Stimulated activated CD4-positive, alpha-beta T cell treated with anti-CD3 and anti-CD28 coated beads, Interleukin-1b, Interleukin-23, amount 100 ng/mL, for 48 hours (primary cell): Measurements from ENCODE around the gene C19orf85.
"Not testable (repeated sequence)": the region's sequence is repeated elsewhere in the genome, so short reads cannot be mapped to it uniquely, and the experiment has no call there.

Experiments
- DNase-seq: peaks from one replicate; pipeline ENCODE4 v3.0.0-alpha.2; 2020

C19orf85 gene

GRCh38 chr19:55436847-55437246 is 27.7 kb downstream of the C19orf85 start:
- DNase-seq, result no peak

GRCh38 chr19:55435020-55435419 is 29.5 kb downstream of the C19orf85 start:
- no peak for DNase-seq

GRCh38 chr19:55434356-55434919 is 30.1 kb downstream of the C19orf85 start:
- DNase-seq, result no peak

- DNase-seq, result no peak
These were observed 31.3 kb downstream of the C19orf85 start for GRCh38 chr19:55433292-55433691.

GRCh38 chr19:55432241-55432959 is 32.2 kb downstream of the C19orf85 start:
- no peak for DNase-seq

GRCh38 chr19:55431183-55431582 is 33.4 kb downstream of the C19orf85 start:
- no peak for DNase-seq

- no peak for DNase-seq
These were observed 38.5 kb downstream of the C19orf85 start for GRCh38 chr19:55426042-55426441.

- DNase-seq, result no peak
These were observed 40.0 kb downstream of the C19orf85 start for GRCh38 chr19:55424518-55424917.

GRCh38 chr19:55423225-55424005 is 41.1 kb downstream of the C19orf85 start:
- DNase-seq, result no peak

- not testable (repeated sequence) for DNase-seq
These were observed 43.3 kb downstream of the C19orf85 start for GRCh38 chr19:55421281-55421680.

- no peak for DNase-seq
These were observed 44.8 kb downstream of the C19orf85 start for GRCh38 chr19:55419624-55420236.

GRCh38 chr19:55419103-55419502 is 45.4 kb downstream of the C19orf85 start:
- no peak for DNase-seq

GRCh38 chr19:55418185-55418584 is 46.4 kb downstream of the C19orf85 start:
- peak; percentile 45 for DNase-seq
